ENCODE measurements around the gene CSAD.

DNA sequence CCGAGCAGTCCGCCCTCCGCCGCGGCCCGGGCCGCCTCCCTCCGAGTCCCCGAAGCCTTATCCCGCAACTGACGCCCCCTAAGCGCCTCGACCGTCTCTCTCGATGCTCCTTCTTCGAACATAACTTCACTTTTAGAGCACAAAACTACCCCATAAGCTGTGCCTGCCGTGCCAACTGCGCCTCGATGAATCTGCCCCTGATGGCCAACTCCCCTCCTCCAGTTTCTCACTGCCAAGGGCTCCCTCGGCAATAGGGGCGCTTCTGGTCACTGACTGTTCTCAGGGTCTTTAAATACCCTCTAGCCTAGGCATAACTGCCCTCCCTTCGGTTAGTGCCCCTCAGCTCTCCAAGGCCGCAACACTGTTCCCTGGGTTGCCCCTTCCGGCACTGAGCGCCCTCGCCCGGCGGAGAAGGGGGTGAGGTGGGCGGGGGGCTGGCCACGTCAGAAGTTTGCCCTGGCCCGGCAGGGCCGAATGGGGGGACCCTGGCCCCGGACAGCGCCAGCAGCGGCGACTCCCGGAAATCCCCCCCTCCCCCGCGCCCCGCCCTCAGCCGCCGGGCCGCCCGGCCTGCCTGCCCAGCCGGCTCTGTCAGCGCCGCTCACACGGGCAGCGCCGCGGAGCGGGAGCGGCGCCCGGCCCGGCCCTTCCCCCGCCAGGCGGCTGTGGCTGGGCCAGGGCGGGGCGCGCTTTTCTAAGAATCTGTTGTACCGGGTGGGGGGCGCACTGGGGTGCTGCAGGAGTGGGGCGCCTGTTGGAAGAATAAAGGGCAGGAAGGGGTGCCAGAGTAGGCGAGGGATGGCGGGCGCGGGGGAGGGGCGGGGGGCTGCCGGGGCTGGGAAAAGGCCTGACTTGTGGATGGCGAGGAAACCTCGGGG lies 40.7 kb upstream of the CSAD start:
- TF ChIP-seq, protein P1, sequence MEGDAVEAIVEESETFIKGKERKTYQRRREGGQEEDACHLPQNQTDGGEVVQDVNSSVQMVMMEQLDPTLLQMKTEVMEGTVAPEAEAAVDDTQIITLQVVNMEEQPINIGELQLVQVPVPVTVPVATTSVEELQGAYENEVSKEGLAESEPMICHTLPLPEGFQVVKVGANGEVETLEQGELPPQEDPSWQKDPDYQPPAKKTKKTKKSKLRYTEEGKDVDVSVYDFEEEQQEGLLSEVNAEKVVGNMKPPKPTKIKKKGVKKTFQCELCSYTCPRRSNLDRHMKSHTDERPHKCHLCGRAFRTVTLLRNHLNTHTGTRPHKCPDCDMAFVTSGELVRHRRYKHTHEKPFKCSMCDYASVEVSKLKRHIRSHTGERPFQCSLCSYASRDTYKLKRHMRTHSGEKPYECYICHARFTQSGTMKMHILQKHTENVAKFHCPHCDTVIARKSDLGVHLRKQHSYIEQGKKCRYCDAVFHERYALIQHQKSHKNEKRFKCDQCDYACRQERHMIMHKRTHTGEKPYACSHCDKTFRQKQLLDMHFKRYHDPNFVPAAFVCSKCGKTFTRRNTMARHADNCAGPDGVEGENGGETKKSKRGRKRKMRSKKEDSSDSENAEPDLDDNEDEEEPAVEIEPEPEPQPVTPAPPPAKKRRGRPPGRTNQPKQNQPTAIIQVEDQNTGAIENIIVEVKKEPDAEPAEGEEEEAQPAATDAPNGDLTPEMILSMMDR (CRISPR knock-in tag; IDR thresholded peaks at IDR 0.05): peak; percentile 70
- TF ChIP-seq NFIC (IDR thresholded peaks at IDR 0.05; ENCODE audit: low read length): no peak
- TF ChIP-seq NCOA5 (CRISPR knock-in tag; IDR thresholded peaks at IDR 0.05): no peak
- peak; percentile 70 for TF ChIP-seq POLR2G (IDR thresholded peaks at IDR 0.05; ENCODE audit: low read depth, low read length)
- 0 out of 2 replicates have a peak, but pooled peaks have one; percentile 45 for TF ChIP-seq SP2 (CRISPR knock-in tag; IDR thresholded peaks at IDR 0.05)
- TF ChIP-seq CHD2 (IDR thresholded peaks at IDR 0.05; ENCODE audit: low read depth, low read length): no peak
- TF ChIP-seq, protein P2, sequence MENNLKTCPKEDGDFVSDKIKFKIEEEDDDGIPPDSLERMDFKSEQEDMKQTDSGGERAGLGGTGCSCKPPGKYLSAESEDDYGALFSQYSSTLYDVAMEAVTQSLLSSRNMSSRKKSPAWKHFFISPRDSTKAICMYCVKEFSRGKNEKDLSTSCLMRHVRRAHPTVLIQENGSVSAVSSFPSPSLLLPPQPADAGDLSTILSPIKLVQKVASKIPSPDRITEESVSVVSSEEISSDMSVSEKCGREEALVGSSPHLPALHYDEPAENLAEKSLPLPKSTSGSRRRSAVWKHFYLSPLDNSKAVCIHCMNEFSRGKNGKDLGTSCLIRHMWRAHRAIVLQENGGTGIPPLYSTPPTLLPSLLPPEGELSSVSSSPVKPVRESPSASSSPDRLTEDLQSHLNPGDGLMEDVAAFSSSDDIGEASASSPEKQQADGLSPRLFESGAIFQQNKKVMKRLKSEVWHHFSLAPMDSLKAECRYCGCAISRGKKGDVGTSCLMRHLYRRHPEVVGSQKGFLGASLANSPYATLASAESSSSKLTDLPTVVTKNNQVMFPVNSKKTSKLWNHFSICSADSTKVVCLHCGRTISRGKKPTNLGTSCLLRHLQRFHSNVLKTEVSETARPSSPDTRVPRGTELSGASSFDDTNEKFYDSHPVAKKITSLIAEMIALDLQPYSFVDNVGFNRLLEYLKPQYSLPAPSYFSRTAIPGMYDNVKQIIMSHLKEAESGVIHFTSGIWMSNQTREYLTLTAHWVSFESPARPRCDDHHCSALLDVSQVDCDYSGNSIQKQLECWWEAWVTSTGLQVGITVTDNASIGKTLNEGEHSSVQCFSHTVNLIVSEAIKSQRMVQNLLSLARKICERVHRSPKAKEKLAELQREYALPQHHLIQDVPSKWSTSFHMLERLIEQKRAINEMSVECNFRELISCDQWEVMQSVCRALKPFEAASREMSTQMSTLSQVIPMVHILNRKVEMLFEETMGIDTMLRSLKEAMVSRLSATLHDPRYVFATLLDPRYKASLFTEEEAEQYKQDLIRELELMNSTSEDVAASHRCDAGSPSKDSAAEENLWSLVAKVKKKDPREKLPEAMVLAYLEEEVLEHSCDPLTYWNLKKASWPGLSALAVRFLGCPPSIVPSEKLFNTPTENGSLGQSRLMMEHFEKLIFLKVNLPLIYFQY (CRISPR knock-in tag; IDR thresholded peaks at IDR 0.05; ENCODE audit: borderline replicate concordance): no peak
- TF ChIP-seq ZBTB8A (CRISPR knock-in tag; IDR thresholded peaks at IDR 0.05; ENCODE audit: borderline replicate concordance, low read depth): no peak
- TF ChIP-seq EP300 (IDR thresholded peaks at IDR 0.05; ENCODE audit: low read depth in 2 of 2, low read length in 2 of 2): no peak
- no peak for TF ChIP-seq EP300 (CRISPR knock-in tag; IDR thresholded peaks at IDR 0.05; ENCODE audit: borderline replicate concordance)
- TF ChIP-seq, protein P3, sequence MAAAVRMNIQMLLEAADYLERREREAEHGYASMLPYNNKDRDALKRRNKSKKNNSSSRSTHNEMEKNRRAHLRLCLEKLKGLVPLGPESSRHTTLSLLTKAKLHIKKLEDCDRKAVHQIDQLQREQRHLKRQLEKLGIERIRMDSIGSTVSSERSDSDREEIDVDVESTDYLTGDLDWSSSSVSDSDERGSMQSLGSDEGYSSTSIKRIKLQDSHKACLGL (CRISPR knock-in tag; IDR thresholded peaks at IDR 0.05): peak; percentile 2; the same call in 1 of the 2 replicates

Measured in HepG2 (cell line).